ENCODE results near the gene CD200R1L.

DNA sequence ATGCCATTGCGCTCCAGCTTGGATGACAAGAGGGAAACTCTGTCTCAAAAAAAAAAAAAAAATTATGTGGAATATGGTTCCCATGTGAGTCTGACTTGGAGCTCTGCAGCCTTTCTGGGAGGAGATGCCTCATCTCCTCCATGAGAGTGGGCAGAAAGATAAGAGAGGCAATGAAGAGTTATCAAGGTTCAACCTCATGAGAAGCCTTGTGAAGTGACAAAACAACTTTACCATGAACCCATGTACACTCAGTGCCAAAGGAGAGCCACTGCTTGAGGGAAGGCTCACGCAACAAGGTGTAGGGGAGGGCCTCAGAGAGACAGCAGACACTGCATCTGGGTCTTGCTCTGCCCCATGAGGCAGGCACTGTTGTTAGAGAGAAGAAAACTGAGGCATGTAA is 75.7 kb downstream of the CD200R1L start:
- TF ChIP-seq GABPA (IDR thresholded peaks at IDR 0.05; ENCODE audit: low read depth), result no peak
- TF ChIP-seq, protein P1, sequence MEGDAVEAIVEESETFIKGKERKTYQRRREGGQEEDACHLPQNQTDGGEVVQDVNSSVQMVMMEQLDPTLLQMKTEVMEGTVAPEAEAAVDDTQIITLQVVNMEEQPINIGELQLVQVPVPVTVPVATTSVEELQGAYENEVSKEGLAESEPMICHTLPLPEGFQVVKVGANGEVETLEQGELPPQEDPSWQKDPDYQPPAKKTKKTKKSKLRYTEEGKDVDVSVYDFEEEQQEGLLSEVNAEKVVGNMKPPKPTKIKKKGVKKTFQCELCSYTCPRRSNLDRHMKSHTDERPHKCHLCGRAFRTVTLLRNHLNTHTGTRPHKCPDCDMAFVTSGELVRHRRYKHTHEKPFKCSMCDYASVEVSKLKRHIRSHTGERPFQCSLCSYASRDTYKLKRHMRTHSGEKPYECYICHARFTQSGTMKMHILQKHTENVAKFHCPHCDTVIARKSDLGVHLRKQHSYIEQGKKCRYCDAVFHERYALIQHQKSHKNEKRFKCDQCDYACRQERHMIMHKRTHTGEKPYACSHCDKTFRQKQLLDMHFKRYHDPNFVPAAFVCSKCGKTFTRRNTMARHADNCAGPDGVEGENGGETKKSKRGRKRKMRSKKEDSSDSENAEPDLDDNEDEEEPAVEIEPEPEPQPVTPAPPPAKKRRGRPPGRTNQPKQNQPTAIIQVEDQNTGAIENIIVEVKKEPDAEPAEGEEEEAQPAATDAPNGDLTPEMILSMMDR (IDR thresholded peaks at IDR 0.05), result no peak
- no peak for TF ChIP-seq EZH2phosphoT487 (IDR thresholded peaks at IDR 0.05; ENCODE audit: borderline replicate concordance, low read depth)
- no peak for TF ChIP-seq YY1 (IDR thresholded peaks at IDR 0.05; ENCODE audit: low read depth)
- no peak for TF ChIP-seq EP300 (IDR thresholded peaks at IDR 0.05; ENCODE audit: borderline replicate concordance in 1 of 2, low read depth in 1 of 2, low read length in 1 of 2)
- TF ChIP-seq, protein P2, sequence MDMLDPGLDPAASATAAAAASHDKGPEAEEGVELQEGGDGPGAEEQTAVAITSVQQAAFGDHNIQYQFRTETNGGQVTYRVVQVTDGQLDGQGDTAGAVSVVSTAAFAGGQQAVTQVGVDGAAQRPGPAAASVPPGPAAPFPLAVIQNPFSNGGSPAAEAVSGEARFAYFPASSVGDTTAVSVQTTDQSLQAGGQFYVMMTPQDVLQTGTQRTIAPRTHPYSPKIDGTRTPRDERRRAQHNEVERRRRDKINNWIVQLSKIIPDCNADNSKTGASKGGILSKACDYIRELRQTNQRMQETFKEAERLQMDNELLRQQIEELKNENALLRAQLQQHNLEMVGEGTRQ (IDR thresholded peaks at IDR 0.05; ENCODE audit: borderline replicate concordance, low read depth, low read length), result no peak
